Cardiac fibroblast (primary cell): ENCODE measurements around the gene KATNA1.
"Not testable (repeated sequence)": the region's sequence is repeated elsewhere in the genome, so short reads cannot be mapped to it uniquely, and the experiment has no call there.

ENCODE experiments used
- DNase-seq, 2 donors: peaks; one replicate each; pipeline versions ENCODE4 v3.0.0 to v3.0.0-alpha.2; 2010; ENCODE audit warnings: low read depth in 2 of 2
- H3K4me3 ChIP-seq, 2 donors: replicated peaks in 1 of 2; 1 replicate in 1 of 2; 2 replicates in 1 of 2; pipeline ENCODE4 v1.5.1; 2011; ENCODE audit warnings: low read depth in 2 of 2, low read length in 2 of 2, mild to moderate bottlenecking in 2 of 2, moderate library complexity in 1 of 2
- TF ChIP-seq, protein P1 (sequence below): IDR thresholded peaks from one replicate; pipeline ENCODE4 v1.5.1; 2011; ENCODE audit warnings: low read depth, mild to moderate bottlenecking, low read length, inconsistent platforms

Gene KATNA1

DNA sequence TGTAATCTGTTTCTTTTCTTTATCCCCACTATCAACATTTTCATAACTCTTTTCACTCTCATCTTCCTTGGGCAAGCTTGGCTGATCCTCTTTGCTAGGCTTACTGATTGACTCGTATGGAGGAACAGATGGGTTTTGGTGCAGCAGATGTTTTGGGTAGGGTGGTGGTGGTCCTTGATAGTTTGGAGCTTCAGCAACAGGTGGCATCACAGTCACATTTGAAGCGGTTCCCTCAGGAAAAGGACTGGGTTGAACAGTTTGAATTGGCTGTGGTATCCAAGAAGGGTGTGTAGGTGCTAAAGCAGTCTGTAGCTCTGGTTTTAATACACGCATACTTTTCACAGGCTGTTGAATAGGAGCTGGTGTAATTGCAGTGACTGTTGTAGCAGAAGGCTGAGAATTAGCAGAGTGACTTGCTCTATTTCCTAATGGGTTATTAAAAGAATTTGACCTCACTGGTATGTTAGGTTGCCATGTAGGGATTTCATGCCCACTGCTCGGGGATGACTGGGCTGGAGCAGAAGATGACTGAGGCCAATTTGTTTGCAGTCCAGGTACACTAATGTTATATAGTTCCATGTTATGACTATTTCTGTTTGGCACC, 34.8 kb upstream of the KATNA1 start:
- H3K4me3 ChIP-seq = no peak overlapping the region
- TF ChIP-seq, protein P1, sequence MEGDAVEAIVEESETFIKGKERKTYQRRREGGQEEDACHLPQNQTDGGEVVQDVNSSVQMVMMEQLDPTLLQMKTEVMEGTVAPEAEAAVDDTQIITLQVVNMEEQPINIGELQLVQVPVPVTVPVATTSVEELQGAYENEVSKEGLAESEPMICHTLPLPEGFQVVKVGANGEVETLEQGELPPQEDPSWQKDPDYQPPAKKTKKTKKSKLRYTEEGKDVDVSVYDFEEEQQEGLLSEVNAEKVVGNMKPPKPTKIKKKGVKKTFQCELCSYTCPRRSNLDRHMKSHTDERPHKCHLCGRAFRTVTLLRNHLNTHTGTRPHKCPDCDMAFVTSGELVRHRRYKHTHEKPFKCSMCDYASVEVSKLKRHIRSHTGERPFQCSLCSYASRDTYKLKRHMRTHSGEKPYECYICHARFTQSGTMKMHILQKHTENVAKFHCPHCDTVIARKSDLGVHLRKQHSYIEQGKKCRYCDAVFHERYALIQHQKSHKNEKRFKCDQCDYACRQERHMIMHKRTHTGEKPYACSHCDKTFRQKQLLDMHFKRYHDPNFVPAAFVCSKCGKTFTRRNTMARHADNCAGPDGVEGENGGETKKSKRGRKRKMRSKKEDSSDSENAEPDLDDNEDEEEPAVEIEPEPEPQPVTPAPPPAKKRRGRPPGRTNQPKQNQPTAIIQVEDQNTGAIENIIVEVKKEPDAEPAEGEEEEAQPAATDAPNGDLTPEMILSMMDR = no peak
- no peak for DNase-seq

DNA sequence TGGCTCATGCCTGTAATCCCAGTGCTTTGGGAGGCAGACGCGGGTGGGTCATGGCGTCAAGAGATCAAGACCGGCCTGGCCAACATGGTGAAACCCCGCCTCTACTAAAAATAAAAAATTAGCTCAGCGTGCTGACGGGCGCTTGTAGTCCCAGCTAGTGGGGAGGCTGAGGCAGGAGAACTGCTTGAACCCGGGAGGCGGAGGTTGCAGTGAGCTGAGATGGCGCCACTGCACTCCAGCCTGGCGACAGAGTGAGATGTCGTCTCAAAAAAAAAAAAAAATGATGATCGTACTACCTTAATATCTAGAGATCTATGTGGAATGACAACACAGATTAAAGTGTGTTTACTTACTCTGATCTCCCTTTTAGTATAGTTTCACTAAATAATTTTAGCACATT, 33.3 kb upstream of the KATNA1 start:
- DNase-seq, H3K4me3 ChIP-seq: not testable (repeated sequence)

DNA sequence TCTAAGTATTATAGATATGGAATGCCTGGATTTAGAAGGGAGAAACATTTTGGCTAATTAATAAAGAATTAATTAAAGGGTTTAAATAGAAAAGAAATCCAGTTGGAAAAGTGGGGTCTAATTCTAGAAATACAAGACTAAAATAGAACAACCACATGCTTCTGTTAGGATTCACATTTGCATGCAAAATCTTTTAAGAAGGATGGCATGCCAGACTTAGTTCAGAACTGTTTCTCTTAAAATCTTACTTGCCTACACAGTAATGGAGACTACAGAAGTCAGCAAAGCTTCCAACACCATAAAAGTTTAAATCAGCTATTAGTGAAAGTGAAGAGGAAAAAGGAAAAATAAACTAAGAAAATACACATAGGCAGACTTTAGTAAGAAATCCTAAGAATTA, 32.7 kb upstream of the KATNA1 start:
- TF ChIP-seq, protein P1 = no peak
- no peak for DNase-seq
- no peak overlapping the region for H3K4me3 ChIP-seq

DNA sequence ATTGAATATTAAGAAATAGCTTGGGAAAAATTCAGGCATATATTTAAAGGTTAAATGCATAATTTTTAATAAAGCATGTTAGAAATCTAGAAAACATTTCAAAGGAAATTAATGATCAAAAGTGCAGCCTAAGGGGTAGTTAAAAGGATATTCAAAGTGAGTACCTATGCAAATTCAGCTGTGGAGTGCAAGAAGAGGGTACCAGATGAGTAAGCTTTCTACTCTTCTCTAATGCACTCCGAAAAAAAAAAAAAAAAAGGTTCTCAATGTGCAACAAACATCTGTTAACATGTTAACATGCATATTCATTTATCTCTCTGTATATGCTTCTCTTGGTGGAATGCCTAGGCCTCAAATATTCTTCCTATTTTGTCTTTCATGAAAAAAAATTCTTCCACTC, 32.0 kb upstream of the KATNA1 start:
- TF ChIP-seq, protein P1 = no peak
- DNase-seq = no peak
- no peak overlapping the region for H3K4me3 ChIP-seq

DNA sequence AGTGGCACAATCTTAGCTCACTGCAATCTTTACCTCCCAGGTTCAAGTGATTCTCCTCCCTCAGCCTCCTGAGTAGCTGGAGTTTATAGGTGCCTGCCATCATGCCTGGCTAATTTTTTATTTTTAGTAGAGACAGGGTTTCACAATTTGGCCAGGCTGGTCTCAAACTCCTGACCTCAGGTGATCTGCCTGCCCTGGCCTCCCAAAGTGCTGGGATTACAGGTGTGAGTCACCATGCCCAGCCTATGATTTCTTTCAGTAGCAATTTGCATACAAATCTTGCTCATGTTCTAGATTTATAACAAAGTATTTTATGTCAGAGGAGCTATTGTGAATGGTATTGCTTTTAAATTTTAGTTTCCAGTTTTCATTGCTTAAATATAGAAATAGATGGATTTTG, 23.8 kb upstream of the KATNA1 start:
- not testable (repeated sequence) for DNase-seq, H3K4me3 ChIP-seq

DNA sequence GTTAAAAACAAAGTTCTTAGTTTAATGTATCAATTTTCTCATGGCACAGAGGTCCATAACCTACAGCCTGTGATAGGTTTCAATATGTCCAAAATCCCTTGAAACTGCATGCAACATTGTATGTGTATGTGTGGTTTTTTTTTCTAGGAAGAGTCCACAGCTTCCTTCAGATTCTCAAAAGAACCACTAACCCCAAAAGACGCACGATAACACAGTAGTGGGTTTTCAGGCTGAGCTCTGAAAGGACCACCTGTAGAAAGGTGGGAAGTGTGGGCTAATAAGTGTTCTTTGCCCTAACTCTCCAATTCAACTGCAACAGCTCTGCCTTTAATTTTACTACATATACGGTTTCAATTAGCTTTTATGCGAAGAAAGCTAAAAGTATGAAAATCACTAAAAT, 11.5 kb upstream of the KATNA1 start:
- H3K4me3 ChIP-seq = no peak overlapping the region
- DNase-seq = no peak
- TF ChIP-seq, protein P1 = no peak

DNA sequence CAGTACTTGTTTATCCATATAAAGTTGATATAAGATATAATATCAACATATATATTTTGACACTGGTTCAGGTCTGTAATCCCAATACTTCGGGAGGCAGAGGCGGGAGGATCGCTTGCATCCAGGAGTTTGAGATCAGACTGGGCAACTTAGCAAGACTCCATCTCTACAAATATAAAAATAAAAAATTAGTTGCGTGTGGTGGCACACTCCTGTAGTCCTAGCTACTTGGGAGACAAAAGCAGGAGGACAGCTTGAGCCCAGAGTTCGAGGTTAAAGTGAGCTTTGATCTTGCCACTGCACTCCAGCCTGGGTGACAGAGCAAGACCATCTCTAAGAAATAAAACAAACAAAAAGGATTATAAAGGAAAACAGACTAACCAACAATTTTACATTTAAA, 8.9 kb upstream of the KATNA1 start:
- no peak overlapping the region for H3K4me3 ChIP-seq
- TF ChIP-seq, protein P1 = no peak
- DNase-seq = no peak

DNA sequence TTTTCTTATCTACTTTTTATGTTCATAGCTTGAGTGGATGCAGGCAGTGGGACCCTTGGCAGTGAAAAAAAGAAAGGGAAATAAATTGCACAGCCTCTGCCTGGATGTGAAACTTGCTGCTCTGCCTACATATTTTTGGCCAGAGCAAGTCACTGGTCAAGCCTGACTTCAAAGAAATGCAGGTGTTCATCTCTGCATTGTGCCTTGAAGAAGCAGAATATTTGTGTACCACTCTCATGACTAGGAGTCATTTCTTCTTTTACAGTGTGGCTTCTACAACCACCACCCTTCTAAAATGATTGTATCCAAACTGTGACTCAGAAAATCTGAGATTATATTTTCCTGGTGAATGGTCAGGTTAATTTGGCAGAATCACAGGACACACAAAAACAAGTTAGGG, 2.5 kb upstream of the KATNA1 start:
- no peak overlapping the region for H3K4me3 ChIP-seq
- TF ChIP-seq, protein P1 = no peak
- no peak for DNase-seq
